Fibroblast of lung (primary cell): ENCODE measurements around the gene LIF. TPM values are rescaled to one million over a fixed set of nuclear protein-coding genes. Genes with fewer than 3 reads are reported as not detected.
A peak's percentile ranks its signal among the peaks of the same experiment; 100 is the strongest.

Experiments used
- DNase-seq, 2 donors: peaks; one replicate each; pipeline versions ENCODE4 v3.0.0 to v3.0.0-alpha.2; 2010; ENCODE audit warnings: low read depth in 2 of 2
- H2AFZ ChIP-seq: 2 replicates; pipeline ENCODE4 v1.5.1; 2012; ENCODE audit warnings: low read length, control low read depth, inconsistent platforms
- H3K27ac ChIP-seq: 2 replicates; pipeline ENCODE4 v1.5.1; 2011; ENCODE audit warnings: low read length, control low read depth; ENCODE audit not compliant: insufficient read depth
- H3K27me3 ChIP-seq: 2 replicates; pipeline ENCODE4 v1.5.1; 2011; ENCODE audit warnings: mild to moderate bottlenecking, low read length; ENCODE audit not compliant: control insufficient read depth, insufficient read depth
- H3K36me3 ChIP-seq: 2 replicates; pipeline ENCODE4 v1.5.1; 2011; ENCODE audit warnings: low read length; ENCODE audit not compliant: control insufficient read depth, insufficient read depth
- H3K4me1 ChIP-seq: 2 replicates; pipeline ENCODE4 v1.5.1; 2011; ENCODE audit warnings: low read length; ENCODE audit not compliant: control insufficient read depth, insufficient read depth; ENCODE audit errors: extremely low read depth
- H3K4me2 ChIP-seq: 2 replicates; pipeline ENCODE4 v1.5.1; 2011; ENCODE audit warnings: low read length, control low read depth; ENCODE audit not compliant: insufficient read depth; ENCODE audit errors: extremely low read depth
- H3K4me3 ChIP-seq, 4 experiments: fragments of 200-600 bp in 1 of 4; sonication (generic) in 1 of 4; replicated peaks in 1 of 4; 2 replicates each; pipeline ENCODE4 v1.5.1; 2011 to 2016; ENCODE audit warnings: low read length in 4 of 4, low read depth in 3 of 4, mild to moderate bottlenecking in 3 of 4, control low read depth in 2 of 4, inconsistent platforms in 1 of 4, mixed read lengths in 1 of 4; ENCODE audit not compliant: insufficient read depth in 1 of 4; ENCODE audit errors: control extremely low read depth in 1 of 4
- H3K79me2 ChIP-seq: 2 replicates; pipeline ENCODE4 v1.5.1; 2012; ENCODE audit warnings: mild to moderate bottlenecking, low read length, inconsistent platforms; ENCODE audit not compliant: control insufficient read depth, insufficient read depth
- H3K9ac ChIP-seq: 2 replicates; pipeline ENCODE4 v1.5.1; 2011; ENCODE audit warnings: mild to moderate bottlenecking, low read length, control low read depth; ENCODE audit not compliant: insufficient read depth
- H3K9me3 ChIP-seq: 2 replicates; pipeline ENCODE4 v1.5.1; 2012; ENCODE audit warnings: low read depth, low read length; ENCODE audit not compliant: control insufficient read depth, insufficient read depth
- H4K20me1 ChIP-seq: 2 replicates; pipeline ENCODE4 v1.5.1; 2011; ENCODE audit warnings: low read length; ENCODE audit not compliant: control insufficient read depth, insufficient read depth; ENCODE audit errors: extremely low read depth
- CTCF ChIP-seq, 2 donors: IDR thresholded peaks in 1 of 2; conservative IDR thresholded peaks in 1 of 2; 1 replicate in 1 of 2; 2 replicates in 1 of 2; pipeline ENCODE4 v1.5.1; 2011 to 2012; ENCODE audit warnings: low read length in 2 of 2, control low read depth in 1 of 2, inconsistent platforms in 1 of 2, low read depth in 1 of 2, mild to moderate bottlenecking in 1 of 2
- EZH2 ChIP-seq: IDR thresholded peaks from 2 replicates; pipeline ENCODE4 v1.5.1; 2012; ENCODE audit warnings: low read length, control low read depth, mild to moderate bottlenecking; ENCODE audit errors: missing control alignments
- polyA plus RNA-seq, 2 donors: library from polyadenylated mRNA; depleted of rRNA in 1 of 2; stranded (reverse) in 1 of 2; unstranded in 1 of 2; fragments of >200 nt; gene quantifications; 2 replicates each; pipeline ENCODE4 v1.2.1, GENCODE V29; 2011 to 2012; ENCODE audit warnings: missing spikeins in 1 of 2
- total RNA-seq: library from RNA; depleted of rRNA; stranded (reverse); fragments of >200 nt; gene quantifications from 2 replicates; pipeline ENCODE4 v1.2.1, GENCODE V29; 2014

Gene LIF
- total and polyA plus RNA-seq, 2 donors (not counting 1 experiment from before 2014, with no cell fraction given) = 4.5 to 11.2 TPM

GRCh38 chr22:30198152-30198825 is 48.3 kb downstream of the LIF start:
- no peak for TF ChIP-seq EZH2
- TF ChIP-seq CTCF (conservative IDR thresholded peaks at IDR 0.05 in 1 of 2, IDR thresholded peaks at IDR 0.05 in 1 of 2; ENCODE audit: low read depth in 1 of 2, low read length in 2 of 2) = no peak
- Histone ChIP-seq H3K4me1 (peaks cover 23% of the 10 kb centered on the region), H3K9me3 (no peaks in the 10 kb centered on the region)

GRCh38 chr22:30197389-30197788 is 49.2 kb downstream of the LIF start:
- DNase-seq = no peak
- Histone ChIP-seq H3K79me2 (no peaks in the 10 kb centered on the region), H3K36me3 (no peaks in the 10 kb centered on the region), H4K20me1 (no peaks in the 10 kb centered on the region), H3K4me3 (no peak overlapping the region), H3K4me1 (peaks cover 23% of the 10 kb centered on the region), H3K4me2 (no peak overlapping the region), H2AFZ (no peak overlapping the region), H3K27me3 (no peaks in the 10 kb centered on the region), H3K27ac (peak overlapping the region; percentile 96), H3K9ac (peak overlapping the region; percentile 70), H3K9me3 (no peaks in the 10 kb centered on the region)
- TF ChIP-seq EZH2 (no peak), CTCF (conservative IDR thresholded peaks at IDR 0.05 in 1 of 2, IDR thresholded peaks at IDR 0.05 in 1 of 2; ENCODE audit: low read depth in 1 of 2, low read length in 2 of 2) (no peak)

More at GRCh38 chr22:30198152-30198825, 48.3 kb downstream of the LIF start:
- H3K4me3 ChIP-seq = no peak overlapping the region
- H3K79me2 ChIP-seq = no peaks in the 10 kb centered on the region
- no peaks in the 10 kb centered on the region for H3K27me3 ChIP-seq
- H3K27ac ChIP-seq = peak overlapping the region; percentile 96
- no peak overlapping the region for H2AFZ ChIP-seq
- no peak overlapping the region for H3K4me2 ChIP-seq
- H4K20me1 ChIP-seq = no peaks in the 10 kb centered on the region
- peak in 1 of 2 donors; percentile 17 for DNase-seq
- no peak overlapping the region for H3K9ac ChIP-seq
- no peaks in the 10 kb centered on the region for H3K36me3 ChIP-seq

- peak overlapping the region in 1 of 4 experiments; percentile 20 for H3K4me3 ChIP-seq
These were observed 49.7 kb downstream of the LIF start for GRCh38 chr22:30196880-30197336.

More at GRCh38 chr22:30196880-30197336, 49.7 kb downstream of the LIF start:
- H3K4me2 ChIP-seq = peak overlapping the region; percentile 48
- no peaks in the 10 kb centered on the region for H3K27me3 ChIP-seq
- peak overlapping the region; percentile 96 for H3K27ac ChIP-seq
- H3K9ac ChIP-seq = peak overlapping the region; percentile 70
- DNase-seq = no peak
- no peaks in the 10 kb centered on the region for H3K79me2 ChIP-seq
- no peaks in the 10 kb centered on the region for H3K36me3 ChIP-seq
- no peaks in the 10 kb centered on the region for H3K9me3 ChIP-seq
- H2AFZ ChIP-seq = no peak overlapping the region
- peaks cover 23% of the 10 kb centered on the region for H3K4me1 ChIP-seq
- no peaks in the 10 kb centered on the region for H4K20me1 ChIP-seq
- TF ChIP-seq CTCF (conservative IDR thresholded peaks at IDR 0.05 in 1 of 2, IDR thresholded peaks at IDR 0.05 in 1 of 2; ENCODE audit: low read depth in 1 of 2, low read length in 2 of 2) = no peak
- TF ChIP-seq EZH2 = no peak
